HG02759 (cell line): ENCODE measurements around the gene FUT3.
"Not testable (repeated sequence)": the region's sequence is repeated elsewhere in the genome, so short reads cannot be mapped to it uniquely, and the experiment has no call there.

Experiments
- ATAC-seq: cut with Tn5 transposase; IDR thresholded peaks from one replicate; pipeline ENCODE4 v1.9.1; 2021; ENCODE audit warnings: mild to moderate bottlenecking, moderate library complexity; ENCODE audit not compliant: unreplicated experiment

Gene FUT3

GRCh38 chr19:5850189-5850588 lies 1.1 kb downstream of the FUT3 start:
- no peak for ATAC-seq

GRCh38 chr19:5848621-5849020 lies 2.6 kb downstream of the FUT3 start:
- ATAC-seq: not testable (repeated sequence)

DNA sequence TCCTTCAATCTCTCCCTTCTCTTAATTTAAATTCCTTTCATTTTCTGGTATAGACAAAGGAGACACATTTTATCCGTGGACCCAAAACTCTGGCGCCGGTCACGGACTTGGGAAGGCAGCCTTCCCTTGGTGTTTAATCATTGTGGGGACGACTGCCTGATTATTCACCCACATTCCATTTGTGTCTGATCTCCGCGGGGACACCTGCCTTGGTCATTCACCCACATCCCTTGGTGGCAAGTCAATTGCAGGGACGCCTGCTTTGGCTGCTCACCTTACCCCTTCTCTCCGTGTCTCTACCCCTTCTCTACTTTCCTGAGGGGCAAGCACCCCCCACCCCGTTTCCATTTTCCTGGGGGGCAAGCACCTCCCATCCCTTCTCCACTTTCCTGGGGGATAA lies 3.4 kb downstream of the FUT3 start:
- not testable (repeated sequence) for ATAC-seq

DNA sequence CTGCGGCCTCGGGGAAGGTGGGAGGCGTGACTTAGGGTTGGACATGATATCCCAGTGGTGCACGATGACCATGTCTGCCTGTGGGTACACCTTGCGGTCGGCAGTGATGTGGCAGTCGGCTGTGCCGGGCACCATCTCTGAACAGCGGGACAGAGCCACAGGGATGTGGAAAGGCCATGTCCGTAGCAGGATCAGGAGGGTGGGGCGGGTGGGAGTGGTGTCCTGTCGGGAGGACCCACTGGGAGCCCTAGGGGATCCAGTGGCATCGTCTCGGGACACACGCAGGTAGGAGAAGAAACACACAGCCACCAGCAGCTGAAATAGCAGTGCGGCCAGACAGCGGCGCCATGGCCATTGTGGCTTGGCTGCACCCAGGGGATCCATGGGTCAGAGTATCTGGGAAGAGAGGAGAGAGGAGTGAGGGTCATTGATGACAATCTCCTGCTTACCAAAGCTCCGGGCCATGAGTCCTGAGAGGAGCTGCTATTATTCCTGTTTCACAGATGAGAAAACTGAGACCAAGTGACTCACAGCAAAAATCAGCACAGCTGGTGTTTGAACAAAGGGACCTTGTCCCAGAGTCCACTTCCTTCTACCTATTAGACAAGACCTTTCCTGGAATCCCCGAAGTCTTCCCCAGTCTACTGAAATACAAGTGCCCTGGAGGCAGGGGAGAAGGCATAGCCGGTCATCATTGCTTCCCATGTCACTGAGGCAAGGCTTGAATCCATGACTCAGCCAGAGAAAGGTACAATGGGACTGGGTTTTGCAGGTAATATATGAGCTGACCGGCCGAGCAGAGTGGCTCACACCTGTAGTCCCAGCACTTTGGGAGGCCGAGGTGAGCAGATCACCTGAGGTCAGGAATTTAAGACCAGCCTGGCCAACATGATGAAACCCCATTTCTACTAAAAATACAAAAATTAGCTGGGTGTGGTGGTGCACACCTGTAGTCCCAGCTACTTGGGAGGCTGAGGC lies 6.5 kb downstream of the FUT3 start:
- ATAC-seq: no peak

- no peak for ATAC-seq
Observed at GRCh38 chr19:5843295-5843927, 7.8 kb downstream of the FUT3 start.

DNA sequence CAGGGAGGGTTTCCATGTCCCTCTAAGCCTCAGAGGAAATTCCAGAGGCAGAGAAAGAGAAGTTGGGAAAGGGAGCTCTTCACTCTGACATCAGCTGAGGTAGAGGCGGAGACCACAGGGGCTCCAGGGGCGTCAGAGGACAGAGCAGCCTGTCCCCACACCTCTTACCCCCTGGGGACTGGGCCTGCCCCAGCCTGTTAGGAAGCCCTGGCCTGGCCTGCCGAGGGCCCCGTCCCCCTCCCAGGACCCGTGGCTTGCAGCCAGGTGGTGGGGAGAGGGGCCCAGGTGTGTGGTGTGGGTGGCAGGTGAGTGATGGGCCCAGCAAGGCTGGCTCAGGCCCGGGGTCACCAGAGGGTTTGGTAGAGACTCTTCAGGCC lies 9.5 kb downstream of the FUT3 start:
- not testable (repeated sequence) for ATAC-seq

- ATAC-seq: no peak
Observed at GRCh38 chr19:5839065-5840017, 11.9 kb downstream of the FUT3 start, which contains the start of gene FUT6. TSS of gene FUT6 (minus strand) at chr19:5839702. CDS start at chr19:5832567, 7,135 bp downstream.

GRCh38 chr19:5838353-5839064 lies 12.7 kb downstream of the FUT3 start:
- no peak for ATAC-seq

DNA sequence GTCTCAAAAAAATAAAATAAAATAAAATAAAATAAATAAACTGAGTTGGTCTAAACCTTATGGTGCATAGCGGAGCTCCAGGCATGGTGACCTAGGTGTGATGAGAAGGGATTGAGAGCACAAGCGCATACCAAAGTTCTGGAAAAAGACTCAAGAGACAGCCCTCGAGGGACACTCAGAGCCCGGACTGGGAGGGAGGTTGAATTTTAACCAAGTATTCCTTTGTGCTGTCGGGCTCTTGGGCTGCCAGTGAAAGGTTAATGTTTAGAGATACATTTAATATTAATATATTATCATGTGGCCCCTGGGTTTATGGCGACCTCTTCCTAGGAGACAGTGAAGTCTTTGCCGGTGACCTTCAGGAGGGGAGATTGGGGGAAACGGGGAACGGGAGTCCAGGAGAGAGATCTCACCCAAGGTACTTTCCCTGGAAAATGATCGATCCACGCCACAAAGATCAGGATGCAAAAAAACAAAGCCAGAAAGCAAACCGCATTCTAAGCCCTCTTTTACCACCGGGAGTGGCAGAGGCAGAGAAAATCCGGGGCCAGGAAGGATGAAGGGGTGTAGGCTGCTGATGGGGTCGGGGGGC lies 13.4 kb downstream of the FUT3 start:
- ATAC-seq: no peak

DNA sequence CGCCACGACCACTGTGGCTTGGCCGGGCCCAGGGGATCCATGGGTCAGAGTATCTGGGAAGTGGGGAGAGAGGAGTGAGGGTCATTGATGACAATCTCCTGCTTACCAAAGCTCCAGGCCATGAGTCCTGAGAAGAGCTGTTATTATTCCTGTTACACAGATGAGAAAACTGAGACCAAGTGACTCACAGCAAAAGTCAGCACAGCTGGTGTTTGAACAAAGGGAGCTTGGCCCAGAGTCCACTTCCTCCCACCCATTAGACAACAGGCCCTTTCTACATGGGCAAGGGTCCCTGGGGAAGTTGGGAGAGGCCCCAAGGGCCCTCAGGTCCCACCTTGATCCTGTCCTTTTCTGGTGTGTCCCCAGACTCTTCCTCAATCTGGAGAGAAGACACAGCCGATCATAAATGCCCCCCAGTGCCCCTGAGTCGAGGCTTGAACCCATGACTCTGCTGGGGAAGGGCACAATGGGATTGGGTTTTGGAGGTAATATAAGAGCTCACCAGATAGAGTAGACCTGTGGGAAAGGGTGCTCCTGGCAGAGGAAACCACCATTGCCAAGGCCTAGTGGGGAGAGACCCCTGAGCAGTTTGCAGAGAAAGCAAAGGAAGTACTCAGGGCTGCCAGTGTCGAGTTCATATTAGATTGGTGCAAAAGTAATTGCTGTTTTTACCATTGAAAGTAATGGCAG lies 18.6 kb downstream of the FUT3 start:
- no peak for ATAC-seq

- no peak for ATAC-seq
Observed at GRCh38 chr19:5832061-5832460, 19.2 kb downstream of the FUT3 start.

- ATAC-seq: no peak
Observed at GRCh38 chr19:5831159-5831558, 20.1 kb downstream of the FUT3 start.

DNA sequence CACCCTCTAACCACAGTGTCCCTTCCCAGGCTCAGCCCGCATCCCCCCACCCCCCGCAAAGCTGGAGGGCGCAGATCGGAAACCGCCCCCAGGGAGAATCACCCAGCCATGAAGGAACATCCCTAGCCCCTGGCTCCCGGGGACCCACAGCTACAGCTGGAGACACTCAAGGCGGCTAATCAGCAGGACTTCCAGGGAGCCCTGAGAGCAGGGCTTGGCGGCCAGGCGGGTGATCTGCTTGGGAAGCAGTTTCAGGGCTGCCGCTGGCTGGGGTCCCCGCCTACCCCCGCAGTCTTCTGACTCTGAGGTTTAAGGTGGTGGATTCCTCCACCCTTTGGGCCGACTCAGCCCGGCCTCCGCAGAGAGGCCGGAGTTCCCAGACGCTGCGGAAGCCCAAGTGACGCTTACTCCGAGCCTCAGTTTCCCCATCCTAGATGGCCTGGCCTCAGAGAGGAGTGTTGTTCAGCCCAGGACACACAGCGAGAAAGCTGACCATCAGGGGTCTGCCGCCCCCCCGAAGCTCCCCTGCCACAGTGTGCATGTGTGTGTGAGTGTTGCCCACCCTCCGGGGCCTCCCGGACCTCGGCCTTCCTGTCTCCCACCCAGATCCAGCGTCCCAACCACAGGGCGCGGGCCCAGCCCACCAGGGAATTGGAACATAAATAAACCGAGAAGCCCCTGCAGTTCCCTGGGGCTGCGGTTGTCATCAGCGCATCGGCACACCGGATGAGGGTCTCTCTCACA lies 21.5 kb downstream of the FUT3 start:
- ATAC-seq: no peak

DNA sequence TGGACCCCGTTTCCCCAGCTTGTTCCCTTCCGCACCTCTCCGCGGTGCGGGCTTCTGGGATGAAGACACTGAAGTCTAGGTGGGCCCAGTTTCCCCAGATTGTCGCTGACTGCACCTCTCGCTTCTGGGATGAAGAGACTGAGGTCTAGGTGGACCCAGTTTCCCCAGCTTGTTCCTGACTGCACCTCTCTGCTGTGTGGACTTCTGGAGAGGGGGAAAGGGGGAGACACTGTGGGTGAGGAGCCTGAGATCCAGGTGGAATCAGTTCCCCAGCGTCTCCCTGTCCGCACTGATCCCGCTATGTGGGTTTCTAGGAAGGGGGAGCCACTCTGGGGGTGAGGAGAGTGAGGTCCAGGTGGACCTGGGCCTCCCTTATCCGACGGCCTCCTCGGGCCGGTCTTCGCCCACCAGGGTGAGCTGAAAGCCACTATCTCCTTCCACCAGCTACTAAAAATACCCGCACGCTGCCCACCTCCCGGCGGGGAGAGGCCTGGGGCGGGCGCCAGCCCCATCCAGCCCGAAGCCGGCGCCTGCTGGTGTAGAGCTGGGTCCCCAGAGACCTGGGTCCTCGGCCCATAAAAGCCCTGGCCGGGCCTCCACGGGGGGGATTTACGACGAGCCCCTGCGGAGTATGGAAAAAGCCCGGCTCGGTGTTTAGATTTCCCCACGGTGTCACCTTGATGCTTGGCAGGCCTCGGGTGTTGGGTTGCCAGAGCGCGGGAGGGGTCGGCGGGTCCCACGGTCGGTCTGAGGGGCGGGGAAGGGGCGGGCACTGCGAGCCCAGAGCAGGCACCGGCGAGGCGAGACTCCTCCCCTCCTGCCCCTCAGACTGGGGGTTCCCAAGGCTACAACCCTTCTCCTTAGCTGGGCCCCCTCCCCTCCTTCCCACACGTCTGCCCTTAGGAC lies 22.3 kb downstream of the FUT3 start:
- ATAC-seq: no peak

- peak; percentile 78 for ATAC-seq
Observed at GRCh38 chr19:5827891-5828660, 23.2 kb downstream of the FUT3 start.

DNA sequence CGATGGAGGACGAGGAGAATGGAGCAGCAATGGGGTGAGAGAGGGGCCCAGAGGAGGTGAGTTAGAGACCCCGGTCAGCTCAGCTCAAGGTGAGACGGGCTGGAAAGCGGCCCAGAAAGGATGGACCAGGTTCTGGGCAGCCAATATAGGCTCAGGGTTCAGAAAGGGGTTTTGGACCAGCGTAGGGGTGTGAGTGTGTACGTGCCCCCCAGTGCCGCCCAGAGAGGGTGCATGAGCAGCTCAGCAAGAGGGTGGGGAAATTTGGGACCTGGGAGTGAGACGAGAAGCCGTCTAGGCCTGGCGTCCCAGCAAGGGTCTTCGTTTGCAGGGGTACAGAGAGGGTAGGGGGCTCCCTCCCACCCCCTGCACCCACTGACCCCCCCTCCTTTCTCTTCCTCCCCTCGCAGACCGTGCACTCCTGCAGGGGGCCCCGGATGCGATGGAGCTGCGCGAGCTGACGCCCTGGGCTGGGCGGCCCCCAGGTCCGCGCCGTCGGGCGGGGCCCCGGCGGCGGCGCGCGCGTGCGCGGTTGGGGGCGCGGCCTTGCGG lies 23.8 kb downstream of the FUT3 start:
- ATAC-seq: no peak
